Skeletal muscle cell (primary cell): ENCODE data around the gene KIF6.
"Not testable (repeated sequence)": the region's sequence is repeated elsewhere in the genome, so short reads cannot be mapped to it uniquely, and the experiment has no call there.

Experiments
- DNase-seq: peaks from one replicate; pipeline ENCODE4 v3.0.0-alpha.2; 2010; ENCODE audit warnings: low read depth
- H3K4me3 ChIP-seq: 2 replicates; pipeline ENCODE4 v1.5.1; 2011; ENCODE audit warnings: low read depth, mild to moderate bottlenecking, control low read depth, low read length, moderate library complexity

KIF6 gene

GRCh38 chr6:39520411-39520810 lies 204.8 kb downstream of the KIF6 start:
- H3K4me3 ChIP-seq = no peak overlapping the region

GRCh38 chr6:39518221-39518620 lies 207.0 kb downstream of the KIF6 start:
- DNase-seq = no peak
- no peak overlapping the region for H3K4me3 ChIP-seq

More at GRCh38 chr6:39520411-39520810, 204.8 kb downstream of the KIF6 start:
- no peak for DNase-seq

GRCh38 chr6:39517756-39518155 lies 207.5 kb downstream of the KIF6 start:
- H3K4me3 ChIP-seq = no peak overlapping the region
- DNase-seq = no peak

GRCh38 chr6:39516471-39516870 lies 208.7 kb downstream of the KIF6 start:
- DNase-seq = no peak

GRCh38 chr6:39515471-39515870 lies 209.7 kb downstream of the KIF6 start:
- no peak overlapping the region for H3K4me3 ChIP-seq
- no peak for DNase-seq

More at GRCh38 chr6:39516471-39516870, 208.7 kb downstream of the KIF6 start:
- no peak overlapping the region for H3K4me3 ChIP-seq

- DNase-seq = no peak
These were observed 210.2 kb downstream of the KIF6 start for GRCh38 chr6:39515006-39515405.

GRCh38 chr6:39509831-39510230 lies 215.4 kb downstream of the KIF6 start:
- not testable (repeated sequence) for DNase-seq, H3K4me3 ChIP-seq

More at GRCh38 chr6:39515006-39515405, 210.2 kb downstream of the KIF6 start:
- no peak overlapping the region for H3K4me3 ChIP-seq

- no peak for DNase-seq
- H3K4me3 ChIP-seq = no peak overlapping the region
These were observed 216.7 kb downstream of the KIF6 start for GRCh38 chr6:39508515-39508914.

- no peak overlapping the region for H3K4me3 ChIP-seq
These were observed 217.7 kb downstream of the KIF6 start for GRCh38 chr6:39507331-39507998.

GRCh38 chr6:39502362-39502955 lies 222.7 kb downstream of the KIF6 start:
- H3K4me3 ChIP-seq, DNase-seq: not testable (repeated sequence)

More at GRCh38 chr6:39507331-39507998, 217.7 kb downstream of the KIF6 start:
- no peak for DNase-seq

- no peak overlapping the region for H3K4me3 ChIP-seq
- DNase-seq = no peak
These were observed 226.2 kb downstream of the KIF6 start for GRCh38 chr6:39499053-39499452.

- no peak overlapping the region for H3K4me3 ChIP-seq
- DNase-seq = no peak
These were observed 227.1 kb downstream of the KIF6 start for GRCh38 chr6:39498096-39498495.

- DNase-seq = no peak
These were observed 228.3 kb downstream of the KIF6 start for GRCh38 chr6:39496915-39497314.

GRCh38 chr6:39496456-39496855 lies 228.8 kb downstream of the KIF6 start:
- H3K4me3 ChIP-seq = no peak overlapping the region
- DNase-seq = no peak

More at GRCh38 chr6:39496915-39497314, 228.3 kb downstream of the KIF6 start:
- no peak overlapping the region for H3K4me3 ChIP-seq

GRCh38 chr6:39495640-39496039 lies 229.6 kb downstream of the KIF6 start:
- no peak overlapping the region for H3K4me3 ChIP-seq
- DNase-seq = no peak

- no peak overlapping the region for H3K4me3 ChIP-seq
These were observed 230.2 kb downstream of the KIF6 start for GRCh38 chr6:39494998-39495397.

GRCh38 chr6:39493777-39494176 lies 231.4 kb downstream of the KIF6 start:
- no peak overlapping the region for H3K4me3 ChIP-seq
- DNase-seq = no peak

More at GRCh38 chr6:39494998-39495397, 230.2 kb downstream of the KIF6 start:
- no peak for DNase-seq

GRCh38 chr6:39493174-39493573 lies 232.0 kb downstream of the KIF6 start:
- H3K4me3 ChIP-seq = no peak overlapping the region
- DNase-seq = no peak

GRCh38 chr6:39490108-39490507 lies 235.1 kb downstream of the KIF6 start:
- DNase-seq = no peak
- H3K4me3 ChIP-seq = no peak overlapping the region

GRCh38 chr6:39488255-39488879 lies 236.8 kb downstream of the KIF6 start:
- H3K4me3 ChIP-seq = no peak overlapping the region
- no peak for DNase-seq

- H3K4me3 ChIP-seq = no peak overlapping the region
- DNase-seq = no peak
These were observed 240.9 kb downstream of the KIF6 start for GRCh38 chr6:39484276-39484675.
